ENCODE results near the gene ST6GALNAC5.

DNA sequence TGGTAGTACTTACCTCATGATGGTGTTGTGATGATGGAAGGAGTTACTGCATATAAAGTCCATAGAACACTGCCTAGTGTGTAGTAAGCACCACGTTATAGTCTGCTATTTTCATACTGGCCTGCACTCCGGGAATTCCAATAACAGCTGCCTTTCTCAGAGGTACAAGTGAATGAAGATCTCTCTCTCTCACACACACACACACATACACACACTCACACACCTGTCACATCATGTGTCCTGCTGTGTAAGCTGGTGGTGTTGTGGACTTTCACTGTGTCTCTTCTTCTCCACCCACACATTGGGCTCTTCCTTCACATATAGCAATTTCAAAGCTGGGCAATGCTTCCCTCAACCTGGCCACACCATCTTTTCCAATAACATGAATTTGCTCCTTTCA, 33.4 kb upstream of the ST6GALNAC5 start:
- TF ChIP-seq SPI1 (IDR thresholded peaks at IDR 0.05; ENCODE audit: borderline replicate concordance, insufficient read depth, low read depth, low read length) (no peak), MYC (IDR thresholded peaks at IDR 0.05; ENCODE audit: insufficient read depth, insufficient read length, insufficient replicate concordance, low read length, severe bottlenecking) (no peak)
